ENCODE data around the gene SIAH2. TPM values are rescaled to one million over a fixed set of nuclear protein-coding genes. Genes with fewer than 3 reads are reported as not detected.

The SIAH2 gene
- polyA plus RNA-seq, 1 of the 3 experiments (the other 2 are of a cell fraction) = 18.4 TPM

GRCh38 chr3:150771600-150771999, 8.6 kb upstream of the SIAH2 start:
- Histone ChIP-seq H3K36me3 (replicated peaks in 1 of 2; ENCODE audit: control insufficient read depth in 1 of 2, insufficient read depth in 2 of 2, low read length in 1 of 2) (no peaks in the 10 kb centered on the region), H4K20me1 (ENCODE audit: insufficient read depth) (no peaks in the 10 kb centered on the region), H3F3A (replicated peaks; ENCODE audit: insufficient read depth) (no peaks in the 10 kb centered on the region), H2AFZ (ENCODE audit: low read depth) (no peak overlapping the region), H3K27me3 (ENCODE audit: insufficient read depth) (no peaks in the 10 kb centered on the region), H3K4me3 (ENCODE audit: low read depth in 2 of 2, low read length in 1 of 2) (no peak overlapping the region), H3K27ac (ENCODE audit: low read depth in 2 of 2, low read length in 1 of 2) (no peak overlapping the region), H3K9me3 (no peaks in the 10 kb centered on the region), H3K9ac (no peak overlapping the region), H3K9me2 (no peaks in the 10 kb centered on the region), H3K79me2 (ENCODE audit: insufficient read depth) (no peaks in the 10 kb centered on the region), H3K4me2 (no peak overlapping the region), H3K4me1 (ENCODE audit: control insufficient read depth in 1 of 2, insufficient read depth in 2 of 2, low read depth in 1 of 2, low read length in 1 of 2) (peaks cover 0 to 4% of the 10 kb centered on the region in 2 experiments; a peak in 2 of 4 replicates)
- POLR2A ChIA-PET = no interaction called here
- CTCF ChIA-PET = interaction anchor here (1.6 to 6.3 kb wide), 2 partner anchors 16 to 50 kb away, joined by 4 to 28 read pairs; no protein-coding TSS in a partner anchor
- peak; percentile 38 for DNase-seq
- 92% methylated on average over 2 of the region's 2 CpGs for WGBS (ENCODE audit: low lambda C conversion rate)
- TF ChIP-seq CHD2 (IDR thresholded peaks at IDR 0.05; ENCODE audit: low read length, partially characterized antibody) (no peak), USF1 (IDR thresholded peaks at IDR 0.05; ENCODE audit: borderline replicate concordance, low read depth) (peak; percentile 43; the same call in 1 of the 2 replicates), TEAD4 (IDR thresholded peaks at IDR 0.05; ENCODE audit: borderline replicate concordance, insufficient read depth) (no peak), RCOR1 (IDR thresholded peaks at IDR 0.05; ENCODE audit: low read length) (no peak), FOXJ3 (CRISPR knock-in tag; IDR thresholded peaks at IDR 0.05) (no peak)

- Histone ChIP-seq H3K4me3 (ENCODE audit: low read depth in 2 of 2, low read length in 1 of 2) (no peak overlapping the region), H3K9me2 (no peaks in the 10 kb centered on the region), H3K36me3 (replicated peaks in 1 of 2; ENCODE audit: control insufficient read depth in 1 of 2, insufficient read depth in 2 of 2, low read length in 1 of 2) (no peaks in the 10 kb centered on the region), H3K27me3 (ENCODE audit: insufficient read depth) (no peaks in the 10 kb centered on the region), H3F3A (replicated peaks; ENCODE audit: insufficient read depth) (no peaks in the 10 kb centered on the region), H3K4me2 (no peak overlapping the region), H4K20me1 (ENCODE audit: insufficient read depth) (no peaks in the 10 kb centered on the region), H2AFZ (ENCODE audit: low read depth) (no peak overlapping the region), H3K4me1 (ENCODE audit: control insufficient read depth in 1 of 2, insufficient read depth in 2 of 2, low read depth in 1 of 2, low read length in 1 of 2) (peaks cover 0 to 4% of the 10 kb centered on the region in 2 experiments; a peak in 2 of 4 replicates), H3K9ac (no peak overlapping the region), H3K79me2 (ENCODE audit: insufficient read depth) (no peaks in the 10 kb centered on the region), H3K27ac (ENCODE audit: low read depth in 2 of 2, low read length in 1 of 2) (no peak overlapping the region), H3K9me3 (no peaks in the 10 kb centered on the region)
- TF ChIP-seq NRF1 (IDR thresholded peaks at IDR 0.05; ENCODE audit: low read depth, low read length) (no peak), GABPA (IDR thresholded peaks at IDR 0.05; ENCODE audit: low read depth) (no peak), TEAD4 (IDR thresholded peaks at IDR 0.05; ENCODE audit: borderline replicate concordance, insufficient read depth) (no peak), ELF1 (IDR thresholded peaks at IDR 0.05) (no peak), MAX (IDR thresholded peaks at IDR 0.05; ENCODE audit: low read depth) (no peak), ZBTB33 (IDR thresholded peaks at IDR 0.05; ENCODE audit: borderline replicate concordance, low read depth) (no peak), CTCF (IDR thresholded peaks at IDR 0.05) (no peak), CHD2 (IDR thresholded peaks at IDR 0.05; ENCODE audit: low read length, partially characterized antibody) (no peak), MXI1 (IDR thresholded peaks at IDR 0.05; ENCODE audit: low read depth, low read length) (no peak), RAD21 (IDR thresholded peaks at IDR 0.05; ENCODE audit: low read length) (no peak), PBX3 (IDR thresholded peaks at IDR 0.05) (no peak)
- 81% methylated on average over 3 of the region's 3 CpGs for WGBS (ENCODE audit: low lambda C conversion rate)
- no peak for DNase-seq
- CTCF ChIA-PET = interaction anchor here (6.3 kb wide), 1 partner anchor 17 kb away, joined by 28 read pairs; no protein-coding TSS in a partner anchor
- POLR2A ChIA-PET = no interaction called here
These were observed 7.7 kb upstream of the SIAH2 start for GRCh38 chr3:150770681-150771080.
